Forelimb muscle (tissue), 1 donor: ENCODE measurements around the gene SPOCK1. TPM values are rescaled to one million over a fixed set of nuclear protein-coding genes. Genes with fewer than 3 reads are reported as not detected.

ENCODE experiments used
- DNase-seq: peaks from one replicate; pipeline ENCODE4 v3.0.0-alpha.2; 2013; ENCODE audit warnings: low read depth
- polyA plus RNA-seq: library from polyadenylated mRNA; unstranded; fragments of 120-200 nt; gene quantifications from one replicate; pipeline ENCODE4 v1.2.1, GENCODE V29; 2013; ENCODE audit not compliant: insufficient read length

SPOCK1 gene
- polyA plus RNA-seq, 1 donor = 3.4 TPM

DNA sequence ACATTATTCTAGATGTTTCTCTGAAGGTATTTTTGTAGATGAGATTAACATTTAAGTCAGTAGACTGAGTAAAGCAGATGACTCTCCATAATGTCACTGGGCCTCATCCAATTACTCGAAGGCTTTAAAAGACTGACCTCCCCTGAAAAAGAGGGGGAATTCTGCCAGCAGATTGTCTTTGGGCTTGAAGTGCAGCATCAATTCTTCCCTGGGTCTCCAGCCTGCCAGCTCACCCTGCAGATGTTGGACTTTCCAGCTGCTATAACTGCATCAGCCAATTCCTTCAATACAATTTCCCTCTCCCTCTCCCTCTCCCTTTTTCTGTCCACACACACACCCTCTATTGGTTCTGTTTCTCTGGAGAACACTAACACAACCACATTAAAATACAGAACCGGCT is 472.8 kb downstream of the SPOCK1 start:
- no peak for DNase-seq

DNA sequence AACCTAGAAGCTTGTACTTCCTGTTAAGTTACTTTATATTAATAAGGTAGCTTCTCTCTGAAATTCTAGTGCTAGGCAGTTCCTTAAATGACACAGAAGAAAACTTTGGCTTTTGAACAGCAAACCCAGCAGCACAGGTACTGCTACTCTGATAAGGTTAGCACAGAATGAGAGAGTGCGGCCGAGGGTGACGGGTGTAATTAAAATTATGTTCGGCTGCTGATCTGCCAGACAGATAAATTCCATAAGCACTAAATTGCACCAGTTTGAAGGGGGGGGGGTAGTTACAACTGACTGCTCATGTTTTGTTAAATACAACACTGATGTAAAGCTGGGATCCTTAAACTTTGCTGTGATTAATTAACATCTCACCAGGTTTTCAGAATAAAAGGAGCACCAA is 475.1 kb downstream of the SPOCK1 start:
- DNase-seq = no peak

DNA sequence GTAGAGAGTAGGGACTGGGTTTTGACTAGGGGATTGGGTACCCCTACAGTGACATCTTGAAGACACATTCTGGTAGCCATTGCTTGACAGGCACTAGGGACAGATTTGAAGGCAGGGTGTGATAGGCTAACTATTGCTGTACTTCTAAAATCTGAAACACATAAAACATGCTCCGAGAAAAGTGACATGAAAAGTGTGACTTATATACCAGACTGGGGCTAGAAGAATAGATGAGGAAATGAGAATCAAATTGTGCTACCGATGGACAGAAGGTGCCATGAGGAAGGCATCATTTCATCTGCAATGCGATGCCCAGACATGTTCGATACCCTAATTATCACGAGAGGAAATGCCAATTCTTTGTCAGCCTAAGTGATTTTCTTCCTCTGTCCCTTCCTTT is 475.8 kb downstream of the SPOCK1 start:
- DNase-seq = no peak

DNA sequence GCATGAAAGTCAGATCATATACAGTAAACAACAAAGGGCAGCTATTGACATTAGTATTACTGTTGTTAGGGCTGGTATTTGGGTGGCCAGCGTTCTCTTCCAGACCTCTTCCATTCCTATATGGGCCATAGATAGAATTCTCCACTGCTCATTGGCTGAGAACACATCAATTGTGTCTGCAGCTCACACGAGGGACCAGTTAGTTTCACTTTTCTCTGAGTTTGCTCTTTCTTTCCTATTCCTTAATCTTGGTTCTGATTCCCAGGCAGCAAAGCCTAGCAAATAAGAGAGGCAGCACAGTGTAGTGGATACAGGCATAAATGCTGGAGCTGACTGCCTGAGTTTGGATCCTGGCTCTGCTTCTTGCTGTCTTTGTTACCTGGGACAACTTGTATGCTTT is 476.4 kb downstream of the SPOCK1 start:
- no peak for DNase-seq

DNA sequence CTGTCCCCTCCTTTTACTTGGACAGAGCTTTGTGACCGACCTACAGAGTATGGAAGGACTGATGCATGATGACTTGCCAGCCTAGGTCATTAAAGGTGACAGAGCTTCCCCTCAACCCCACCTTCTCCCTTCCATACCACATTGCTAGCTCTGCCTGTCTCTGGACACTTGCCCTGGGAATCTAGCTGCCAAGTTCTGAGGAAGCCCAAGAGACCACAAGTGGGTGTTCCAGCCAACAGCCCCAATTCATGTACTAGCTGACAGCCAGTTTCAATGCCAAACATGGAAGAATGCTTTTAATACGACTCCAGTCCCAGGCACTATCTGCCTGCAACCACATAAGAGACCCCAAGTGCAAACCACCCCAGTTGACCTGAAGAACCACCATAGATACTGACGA is 477.1 kb downstream of the SPOCK1 start:
- DNase-seq = no peak

DNA sequence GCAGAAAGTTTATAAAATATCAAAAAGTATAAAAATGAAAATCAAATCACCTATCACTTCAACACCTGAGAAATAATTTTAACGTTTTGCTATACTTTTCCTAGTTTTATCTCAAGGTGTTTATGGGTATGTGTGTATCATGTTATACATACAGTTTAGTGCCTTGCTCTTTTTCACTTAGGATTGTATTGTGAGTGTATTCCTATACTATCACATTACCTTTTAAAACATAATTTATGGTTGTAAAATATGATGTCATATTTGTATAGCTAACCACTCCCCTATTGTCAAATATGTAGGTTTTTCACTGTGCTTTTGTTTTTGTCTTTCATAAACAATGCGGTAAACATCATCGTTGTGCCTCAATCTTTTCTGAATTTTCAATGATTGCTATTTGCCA is 479.9 kb downstream of the SPOCK1 start:
- DNase-seq = no peak

DNA sequence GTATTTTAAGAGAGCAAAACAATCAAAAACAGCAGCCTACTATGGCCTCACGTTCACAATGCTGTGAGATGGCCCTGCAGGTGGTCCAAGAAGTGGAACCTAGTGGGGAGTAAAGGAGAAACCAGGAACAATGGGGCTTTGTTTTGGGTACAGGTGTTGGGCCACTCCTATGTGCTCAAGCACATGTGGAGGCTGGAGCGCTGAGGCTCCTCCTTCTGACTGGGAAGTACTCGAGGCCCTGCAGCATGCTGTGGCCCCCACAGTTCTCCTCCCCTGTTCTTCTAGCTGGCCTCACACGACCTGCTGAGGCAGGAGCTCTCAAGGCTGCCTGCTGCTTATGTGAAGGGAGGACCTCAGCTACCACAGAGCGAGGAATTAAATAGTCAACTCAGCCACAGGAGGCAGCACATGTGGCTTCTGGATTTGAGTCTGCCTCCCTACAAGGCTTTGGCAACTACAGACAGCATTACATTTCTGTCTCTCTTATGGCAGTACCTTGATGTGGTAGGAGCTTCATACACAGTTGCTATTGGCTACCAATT is 482.3 kb downstream of the SPOCK1 start:
- no peak for DNase-seq

DNA sequence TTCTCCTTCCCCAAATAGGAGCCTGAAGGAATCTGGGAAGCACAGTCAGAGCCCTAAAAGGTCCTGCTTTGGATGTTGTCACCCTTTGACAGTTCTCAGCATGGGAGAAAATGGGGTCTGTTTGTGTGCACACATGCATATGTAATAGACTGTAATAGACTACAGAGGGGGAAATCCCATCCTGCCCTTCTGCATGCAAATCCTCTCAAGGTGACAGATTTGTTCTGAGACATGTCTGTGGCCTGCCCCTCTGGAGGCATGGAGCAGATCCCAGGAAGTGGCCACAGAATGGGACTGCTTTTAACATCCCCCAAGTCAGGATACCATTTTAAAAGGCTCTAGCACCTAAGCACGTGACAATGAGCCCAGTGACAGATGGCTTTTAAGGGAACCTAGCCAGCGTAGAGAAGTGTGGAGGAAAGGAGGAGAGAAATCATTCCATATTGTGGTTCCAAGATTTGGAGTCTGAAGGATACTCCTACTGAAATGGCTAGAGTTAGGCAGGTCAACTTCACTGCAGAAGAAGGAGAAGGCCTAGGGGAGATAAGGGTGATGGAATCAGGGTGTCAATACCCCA is 483.5 kb downstream of the SPOCK1 start:
- DNase-seq = no peak

DNA sequence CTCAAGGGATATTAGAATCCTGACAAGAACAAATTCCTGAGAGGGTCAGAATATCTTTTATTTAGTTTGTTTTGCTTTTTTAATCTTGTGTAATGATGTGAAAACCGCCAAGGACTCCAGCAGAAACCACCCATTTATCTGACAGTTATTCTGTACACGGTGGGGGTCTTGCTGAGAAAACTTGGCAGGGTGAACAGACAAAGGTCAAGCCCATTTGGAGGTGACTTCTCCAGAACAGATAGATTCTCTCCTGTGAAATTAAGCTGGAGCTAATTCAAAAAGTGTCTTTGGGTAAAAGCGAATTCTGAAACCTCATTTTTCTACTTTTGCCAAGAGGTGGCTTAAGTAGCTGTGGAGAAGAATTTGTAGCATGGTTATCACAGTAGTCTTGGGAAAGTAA is 484.4 kb downstream of the SPOCK1 start:
- no peak for DNase-seq

DNA sequence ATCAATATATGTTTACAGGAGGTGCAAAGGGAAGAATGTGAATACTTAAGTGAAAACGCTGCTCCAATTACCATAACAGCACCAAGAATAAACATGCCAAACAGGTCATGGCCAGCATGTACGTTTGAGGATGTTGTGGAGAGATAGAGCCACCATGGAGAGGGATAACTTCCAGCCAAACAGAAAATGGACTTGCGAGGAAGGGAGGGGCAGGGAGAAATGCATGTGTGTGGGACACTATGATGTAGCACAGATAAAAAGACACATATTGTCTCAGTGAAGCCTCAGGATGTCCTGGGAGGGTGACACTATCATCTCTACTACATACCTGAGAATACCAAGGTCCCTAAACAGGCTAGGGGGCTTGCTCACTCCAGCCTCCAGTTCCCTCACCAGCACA is 488.9 kb downstream of the SPOCK1 start:
- DNase-seq = no peak

DNA sequence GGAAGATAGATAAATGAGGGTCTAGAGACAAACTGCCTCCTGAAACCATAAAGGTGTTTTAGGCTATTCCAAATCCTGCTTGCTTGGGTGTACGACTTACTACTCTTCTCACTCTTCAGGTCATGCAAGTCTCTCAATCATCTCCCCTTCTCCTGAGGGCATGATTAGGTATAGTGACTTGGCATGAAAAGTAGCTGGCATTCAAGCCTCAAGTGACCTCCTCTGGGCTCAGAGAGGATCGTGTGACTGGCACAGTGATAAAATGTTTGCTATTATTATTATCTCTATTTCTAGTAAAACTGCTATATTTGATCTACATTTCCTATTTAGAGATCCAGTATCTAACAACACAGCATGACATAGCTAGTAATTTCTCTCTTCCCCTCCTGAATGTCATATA is 494.8 kb downstream of the SPOCK1 start:
- DNase-seq = no peak

DNA sequence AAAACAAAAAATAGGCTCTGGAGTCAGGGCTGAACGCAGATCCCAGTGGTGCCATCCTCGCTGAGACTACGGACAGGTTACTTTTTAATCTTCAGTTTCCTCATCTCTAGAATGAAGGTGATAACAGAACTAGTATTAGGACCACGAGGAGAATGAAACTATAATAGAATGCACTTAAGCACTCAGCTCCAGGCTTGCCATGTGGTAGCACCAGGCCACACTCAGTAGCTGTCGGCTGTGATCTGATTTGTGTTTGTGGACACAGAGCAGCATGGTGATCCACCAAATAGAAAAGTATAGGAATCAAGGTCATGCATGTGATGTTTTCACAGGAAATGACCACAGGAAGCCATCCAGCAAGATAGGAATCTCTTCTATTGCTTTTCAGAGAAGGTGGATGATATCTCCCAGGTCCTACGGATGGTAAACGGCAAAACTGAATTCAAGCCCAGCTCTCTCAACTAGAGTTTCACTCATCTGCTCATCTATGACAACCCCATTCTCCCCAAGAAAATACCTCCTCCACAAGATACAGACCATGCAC is 498.0 kb downstream of the SPOCK1 start:
- DNase-seq = no peak

DNA sequence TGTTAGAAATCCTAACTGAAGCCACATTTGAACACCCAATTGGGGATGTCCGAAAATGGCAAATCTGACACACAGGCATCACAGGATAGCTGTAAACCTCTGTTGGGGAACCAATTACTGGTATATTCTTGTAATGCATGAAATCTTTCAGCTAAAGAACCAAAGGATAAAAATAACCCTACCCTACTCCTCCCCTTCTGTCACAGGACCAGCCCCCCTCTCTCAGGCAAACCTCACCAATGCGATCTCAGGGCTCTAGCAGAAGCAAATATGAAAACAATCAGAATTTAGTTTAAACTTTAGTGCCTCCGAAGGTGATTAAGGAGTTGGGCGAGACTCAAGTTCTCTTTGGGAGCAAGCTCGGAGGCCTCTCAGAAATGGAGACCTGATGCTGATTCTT is 499.3 kb downstream of the SPOCK1 start:
- DNase-seq = no peak

DNA sequence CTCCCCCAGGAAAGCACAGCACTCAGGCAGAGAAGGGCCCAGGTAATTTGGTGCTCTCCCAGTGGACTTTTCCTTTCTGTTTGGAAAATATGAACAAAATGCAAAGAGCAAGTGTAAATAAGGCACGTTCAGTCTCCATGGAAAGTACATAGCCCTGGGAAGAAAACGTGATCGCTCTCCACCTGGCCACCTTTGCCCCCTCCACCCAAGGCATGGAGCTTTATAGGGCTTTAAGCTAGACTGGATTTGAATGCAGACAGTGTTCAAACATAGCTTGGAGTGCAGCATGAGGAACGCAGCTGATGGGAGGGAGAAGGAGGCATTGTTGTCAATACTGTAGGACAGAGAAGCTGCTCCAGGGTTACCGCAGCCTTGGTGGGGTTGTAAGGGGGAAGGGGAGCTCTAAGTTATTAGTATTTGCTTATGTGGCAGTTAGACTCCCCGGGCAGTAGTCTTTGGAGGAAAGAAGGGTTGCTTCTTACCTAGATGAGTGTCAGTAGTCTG is 500.2 kb downstream of the SPOCK1 start:
- DNase-seq = no peak

DNA sequence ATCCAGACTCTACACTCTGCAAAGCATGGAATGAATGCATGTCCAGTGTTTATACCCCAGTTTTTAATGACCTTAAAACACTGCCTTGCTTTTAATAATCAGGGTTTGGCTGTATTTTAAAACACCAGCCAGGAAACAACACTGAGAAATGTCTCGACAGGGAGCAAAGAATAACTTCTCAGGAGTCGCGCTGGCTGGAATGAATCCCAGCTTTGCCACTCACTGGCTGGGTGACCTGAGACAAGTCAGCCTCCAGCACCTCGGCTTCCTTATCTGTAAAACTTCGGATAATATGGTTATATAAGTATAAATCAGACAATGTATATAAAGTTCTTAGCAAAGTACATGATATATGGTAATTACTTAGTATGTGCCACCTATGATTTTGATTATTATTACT is 505.0 kb downstream of the SPOCK1 start:
- DNase-seq = no peak

DNA sequence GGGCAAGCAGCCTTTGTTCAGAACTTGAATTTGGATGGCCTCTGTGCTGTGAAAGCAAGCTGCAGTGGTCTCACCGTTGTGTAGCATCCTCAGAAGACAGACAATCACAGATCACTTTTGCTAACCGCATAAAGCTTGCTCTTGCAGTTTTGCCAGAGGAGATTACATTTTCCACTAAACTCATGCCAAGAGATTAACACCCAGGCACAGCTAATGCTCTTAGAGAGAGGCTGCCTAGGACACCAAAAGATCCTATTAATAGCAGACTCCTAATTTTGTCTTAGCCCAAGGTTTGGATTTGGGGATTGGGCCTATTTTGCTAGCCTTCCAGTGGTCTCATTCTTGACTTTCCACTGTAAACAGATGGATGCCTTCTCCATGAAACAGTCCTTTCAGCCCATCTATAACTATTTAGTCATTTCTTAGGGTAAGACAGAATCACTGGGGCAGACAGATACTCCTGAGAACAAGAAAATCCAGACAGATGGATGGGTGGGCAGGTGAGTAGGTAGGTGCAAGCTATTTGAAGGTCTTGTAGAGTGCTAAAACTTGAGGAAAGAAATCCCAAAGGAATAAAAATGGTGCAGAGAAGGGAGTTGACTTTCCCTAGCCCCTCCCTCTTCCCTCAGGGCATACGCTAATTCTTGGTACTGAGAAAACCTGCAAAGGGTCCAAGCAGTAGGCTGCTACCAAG is 506.2 kb downstream of the SPOCK1 start:
- DNase-seq = no peak

DNA sequence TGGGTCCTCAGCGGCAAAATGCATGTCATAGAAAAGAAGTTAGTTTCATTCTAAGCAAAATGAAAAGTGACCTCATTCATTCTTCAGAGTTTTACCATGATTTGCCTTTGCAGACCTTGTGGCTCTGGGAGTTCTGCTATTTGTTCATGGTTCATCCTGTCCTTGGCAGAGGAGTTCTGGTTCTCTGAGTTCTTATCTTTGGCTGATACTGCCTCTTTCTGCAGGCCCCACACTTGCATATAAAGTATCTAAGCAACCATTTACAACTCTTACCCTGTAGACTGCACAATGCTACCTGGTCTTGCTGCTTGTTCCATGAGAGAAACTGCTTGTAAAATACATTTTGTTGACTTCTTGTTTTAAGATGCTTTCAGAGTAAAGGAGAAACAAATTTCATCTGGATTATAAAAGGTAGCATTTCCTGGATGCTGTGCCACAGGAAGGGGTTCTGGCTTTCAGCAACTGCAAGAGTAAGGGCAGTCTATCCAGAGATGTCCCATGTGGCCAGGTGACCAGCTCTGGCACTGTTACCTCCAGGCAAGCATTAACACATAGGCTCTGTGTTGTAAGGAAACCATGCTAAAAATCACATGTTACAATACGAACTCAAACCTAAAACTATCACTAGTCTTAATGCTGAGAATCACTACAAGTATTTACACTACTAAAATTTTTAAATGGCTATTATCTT is 513.2 kb downstream of the SPOCK1 start:
- DNase-seq = no peak

DNA sequence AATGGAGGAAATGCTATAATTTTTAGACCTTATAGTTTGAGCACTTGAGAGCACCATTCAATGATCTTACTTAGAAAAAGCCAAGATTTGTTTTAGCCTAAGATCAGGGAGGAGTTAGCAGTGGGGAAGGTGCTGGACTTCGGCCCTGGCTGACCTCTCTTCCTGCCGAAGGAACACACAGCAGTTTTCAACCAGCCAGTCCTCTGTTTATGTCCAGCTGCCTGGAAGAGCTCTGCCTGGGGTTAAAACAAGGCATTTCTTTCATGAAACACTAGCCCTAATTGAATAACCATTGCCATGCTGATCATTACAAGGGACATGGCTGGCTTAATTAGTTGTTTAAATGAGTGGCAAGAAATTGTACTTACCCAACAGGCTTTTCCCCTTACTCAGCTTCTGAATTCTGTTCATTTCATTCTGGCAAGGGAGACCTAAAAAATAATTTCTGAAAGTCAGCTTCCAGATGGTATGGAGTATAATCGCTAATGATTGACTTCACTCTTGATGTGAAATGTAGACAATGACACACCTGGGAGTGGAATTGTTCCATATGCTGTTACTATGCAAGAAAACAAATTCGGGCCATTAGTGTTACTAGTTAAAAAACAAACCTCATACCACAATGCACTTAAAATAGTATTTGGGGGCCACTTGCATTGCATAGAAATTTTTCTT is 514.2 kb downstream of the SPOCK1 start:
- DNase-seq = no peak

DNA sequence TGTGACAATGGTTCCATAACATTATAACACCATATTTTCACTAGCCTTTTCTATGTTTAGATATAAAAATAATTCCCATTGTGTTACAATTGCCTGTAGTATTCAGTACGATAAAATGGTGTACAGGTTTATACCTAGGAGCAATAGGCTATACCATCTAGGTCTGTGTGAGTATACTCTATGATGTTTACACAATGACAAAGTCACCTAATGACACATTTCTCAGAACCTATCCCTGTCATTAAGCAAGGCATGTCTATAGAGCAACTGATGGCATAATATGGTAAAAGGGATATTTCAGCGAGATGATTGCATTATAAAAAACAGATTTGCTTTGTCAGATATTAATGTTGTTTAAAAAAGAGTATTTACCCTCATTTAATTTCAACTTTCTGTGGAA is 517.2 kb downstream of the SPOCK1 start:
- DNase-seq = no peak

DNA sequence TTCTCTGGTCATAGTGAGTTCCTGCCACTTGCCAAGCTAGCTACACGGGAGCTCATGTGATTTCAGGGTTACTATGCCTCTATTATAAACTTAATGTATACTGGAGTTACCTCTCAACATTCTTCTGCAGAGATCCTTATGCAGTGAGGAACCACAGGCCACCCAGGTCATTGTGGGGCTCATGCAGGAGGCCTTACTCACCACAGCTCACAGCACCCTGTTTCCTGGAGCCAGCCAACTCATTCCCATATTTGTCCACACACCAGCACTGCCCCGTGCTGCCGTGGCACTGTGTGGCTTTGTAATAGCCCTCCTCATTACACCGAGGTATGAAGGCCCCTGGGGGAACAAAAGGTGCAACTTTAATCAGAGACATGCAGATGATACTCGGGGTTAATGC is 520.0 kb downstream of the SPOCK1 start:
- no peak for DNase-seq

DNA sequence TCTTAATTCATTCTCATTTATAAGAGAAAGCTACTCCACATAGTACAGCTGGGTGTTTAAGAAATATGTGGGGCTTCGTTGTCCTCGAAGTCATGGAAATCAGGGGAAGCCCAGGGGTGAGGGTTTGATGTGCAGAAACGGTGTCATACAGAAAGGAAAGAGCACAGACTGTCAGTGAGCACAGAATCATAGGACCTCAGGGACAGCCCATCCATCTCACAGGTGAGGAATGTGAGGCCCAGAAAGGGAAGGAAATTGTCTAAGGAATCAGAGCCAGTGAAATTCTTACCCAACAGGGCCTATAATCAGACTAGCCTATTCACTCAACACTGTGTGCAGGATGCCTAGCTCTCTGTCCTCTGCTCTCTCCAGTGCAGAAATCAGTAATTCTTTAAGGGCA is 535.6 kb downstream of the SPOCK1 start:
- no peak for DNase-seq

DNA sequence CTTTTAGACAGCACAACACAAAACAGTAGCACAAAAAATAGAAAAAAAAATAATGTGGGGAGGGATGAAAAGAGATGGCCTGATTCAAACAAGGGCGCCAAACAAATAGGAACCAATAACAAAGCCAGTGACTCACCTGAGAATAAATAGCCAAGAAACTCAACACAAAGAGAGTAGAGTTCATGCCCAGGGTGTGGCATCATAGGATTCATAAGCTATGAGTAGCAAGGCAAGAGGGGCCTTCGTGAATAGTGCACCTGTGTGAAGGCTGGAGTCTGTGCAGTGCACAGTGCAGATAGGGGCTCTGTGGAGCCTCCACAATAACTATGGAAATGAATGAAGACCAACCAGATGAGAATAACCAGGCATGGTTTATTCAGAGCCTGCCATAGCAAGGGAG is 541.7 kb downstream of the SPOCK1 start:
- no peak for DNase-seq
